AG04449 (cell line): ENCODE results near the gene MAIP1.

Experiments used
- CTCF ChIA-PET: fragments of 350-600 bp; formaldehyde crosslinking; extraction: SDS; loops from one replicate; lab custom pipeline; 2021; ENCODE audit warnings: antibody characterized with exemption; lab: Yijun Ruan, JAX
- POLR2A ChIA-PET: fragments of 400-600, 350-600 bp; formaldehyde crosslinking; extraction: SDS; loops from one replicate; lab custom pipeline; 2020; ENCODE audit warnings: antibody characterized with exemption, inconsistent platforms; lab: Yijun Ruan, JAX
- DNase-seq: peaks from one replicate; pipeline ENCODE4 v3.0.0-alpha.2; 2010; ENCODE audit warnings: low read depth, low spot score
- H3K4me3 ChIP-seq: 2 replicates; pipeline ENCODE4 v1.5.1; 2011; ENCODE audit warnings: low read depth, mild to moderate bottlenecking, control low read depth, low read length
- TF ChIP-seq, protein P1 (sequence below): IDR thresholded peaks from one replicate; pipeline ENCODE4 v1.5.1; 2011; ENCODE audit warnings: mild to moderate bottlenecking, moderate library complexity, low read length, control low read depth, inconsistent platforms; ENCODE audit not compliant: insufficient read depth; ENCODE audit errors: missing control alignments

Gene MAIP1

DNA sequence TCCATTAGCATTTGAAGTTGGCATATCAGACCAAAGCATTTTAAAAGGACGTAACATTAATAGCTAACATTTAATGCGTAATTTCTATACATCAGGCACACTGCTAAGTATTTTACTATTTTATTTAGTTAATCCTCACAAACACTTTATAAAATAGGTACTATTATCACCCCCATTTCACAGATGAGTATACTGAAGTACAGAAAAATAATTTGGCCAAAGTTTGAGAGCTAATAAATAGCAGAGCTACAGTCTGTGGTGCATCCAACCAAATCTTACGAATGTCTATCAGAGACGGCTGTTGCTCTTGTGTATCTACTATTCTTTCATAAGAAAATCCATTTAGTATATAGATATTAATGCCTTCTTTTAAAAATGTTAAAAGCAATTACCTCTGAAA lies 12.0 kb upstream of the MAIP1 start:
- CTCF ChIA-PET, result no interaction called here
- POLR2A ChIA-PET, result no interaction called here
- no peak overlapping the region for H3K4me3 ChIP-seq
- TF ChIP-seq, protein P1, sequence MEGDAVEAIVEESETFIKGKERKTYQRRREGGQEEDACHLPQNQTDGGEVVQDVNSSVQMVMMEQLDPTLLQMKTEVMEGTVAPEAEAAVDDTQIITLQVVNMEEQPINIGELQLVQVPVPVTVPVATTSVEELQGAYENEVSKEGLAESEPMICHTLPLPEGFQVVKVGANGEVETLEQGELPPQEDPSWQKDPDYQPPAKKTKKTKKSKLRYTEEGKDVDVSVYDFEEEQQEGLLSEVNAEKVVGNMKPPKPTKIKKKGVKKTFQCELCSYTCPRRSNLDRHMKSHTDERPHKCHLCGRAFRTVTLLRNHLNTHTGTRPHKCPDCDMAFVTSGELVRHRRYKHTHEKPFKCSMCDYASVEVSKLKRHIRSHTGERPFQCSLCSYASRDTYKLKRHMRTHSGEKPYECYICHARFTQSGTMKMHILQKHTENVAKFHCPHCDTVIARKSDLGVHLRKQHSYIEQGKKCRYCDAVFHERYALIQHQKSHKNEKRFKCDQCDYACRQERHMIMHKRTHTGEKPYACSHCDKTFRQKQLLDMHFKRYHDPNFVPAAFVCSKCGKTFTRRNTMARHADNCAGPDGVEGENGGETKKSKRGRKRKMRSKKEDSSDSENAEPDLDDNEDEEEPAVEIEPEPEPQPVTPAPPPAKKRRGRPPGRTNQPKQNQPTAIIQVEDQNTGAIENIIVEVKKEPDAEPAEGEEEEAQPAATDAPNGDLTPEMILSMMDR, result no peak
- DNase-seq, result no peak

DNA sequence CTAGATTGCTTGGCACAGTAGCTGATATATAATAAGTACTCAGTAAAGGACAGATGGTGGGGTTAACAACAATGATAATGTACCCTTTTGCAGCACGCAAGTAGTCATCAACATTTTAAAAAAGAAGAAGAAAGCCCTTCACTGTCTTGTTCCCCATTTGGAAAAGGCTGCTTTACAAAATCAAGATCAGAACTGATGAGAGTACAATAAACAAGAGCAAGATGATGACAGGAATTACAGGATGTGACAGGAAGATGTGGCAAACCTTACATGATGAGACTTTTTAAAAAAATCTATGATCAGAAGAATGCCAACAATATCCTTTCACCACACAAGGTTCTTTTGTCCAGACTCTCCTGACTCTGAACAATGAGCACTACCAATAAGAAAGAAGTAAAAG lies 9.2 kb upstream of the MAIP1 start:
- ChIA-PET POLR2A (no interaction called here), CTCF (interaction anchor here (1.0 kb wide), 1 partner anchor 9 kb away, joined by 4 read pairs; no protein-coding TSS in a partner anchor)
- no peak overlapping the region for H3K4me3 ChIP-seq
- TF ChIP-seq, protein P1, result no peak
- DNase-seq, result no peak

DNA sequence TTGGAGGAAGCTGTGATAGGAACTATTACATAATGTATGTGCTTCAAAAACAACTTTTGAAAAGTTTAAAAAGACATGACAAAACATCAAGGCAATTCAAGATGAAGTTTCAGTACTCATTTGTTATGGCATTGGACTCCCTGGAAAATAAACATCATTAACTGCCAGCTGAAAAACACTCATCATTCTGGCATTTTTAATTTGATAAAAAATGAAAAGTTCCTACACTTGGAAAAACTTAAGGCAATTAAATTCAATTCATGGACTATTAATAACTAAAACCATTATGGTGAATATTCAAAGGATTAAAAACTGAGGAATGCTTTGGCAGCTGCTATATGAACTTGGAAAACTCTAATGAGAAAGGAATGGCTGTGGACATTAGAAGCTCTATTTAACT lies 8.5 kb upstream of the MAIP1 start:
- ChIA-PET POLR2A (no interaction called here), CTCF (no interaction called here)
- H3K4me3 ChIP-seq, result no peak overlapping the region
- TF ChIP-seq, protein P1, result no peak
- no peak for DNase-seq

DNA sequence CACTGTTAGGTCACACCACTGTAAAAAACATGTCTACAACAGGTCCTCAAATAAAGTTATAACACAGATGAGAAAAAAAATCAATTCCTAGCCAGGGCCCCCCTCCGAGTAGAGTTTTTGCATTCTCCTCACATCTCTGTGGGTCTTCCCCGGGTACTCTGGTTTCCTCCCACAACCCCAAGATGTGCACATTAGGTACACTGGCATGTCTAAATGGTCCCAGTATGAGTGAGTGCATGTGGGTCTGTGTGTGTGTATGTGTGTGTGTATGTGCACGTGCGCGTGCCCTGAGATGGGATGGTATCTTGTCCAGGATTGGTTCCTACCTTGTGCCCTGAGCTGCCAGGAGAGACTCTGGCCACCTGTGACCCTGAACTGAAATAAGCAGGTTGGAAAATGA lies 5.0 kb upstream of the MAIP1 start:
- ChIA-PET POLR2A (no interaction called here), CTCF (interaction anchor here (1.3 kb wide), 1 partner anchor 10 kb away, joined by 8 read pairs; no protein-coding TSS in a partner anchor)
- TF ChIP-seq, protein P1, result no peak
- no peak overlapping the region for H3K4me3 ChIP-seq
- no peak for DNase-seq

DNA sequence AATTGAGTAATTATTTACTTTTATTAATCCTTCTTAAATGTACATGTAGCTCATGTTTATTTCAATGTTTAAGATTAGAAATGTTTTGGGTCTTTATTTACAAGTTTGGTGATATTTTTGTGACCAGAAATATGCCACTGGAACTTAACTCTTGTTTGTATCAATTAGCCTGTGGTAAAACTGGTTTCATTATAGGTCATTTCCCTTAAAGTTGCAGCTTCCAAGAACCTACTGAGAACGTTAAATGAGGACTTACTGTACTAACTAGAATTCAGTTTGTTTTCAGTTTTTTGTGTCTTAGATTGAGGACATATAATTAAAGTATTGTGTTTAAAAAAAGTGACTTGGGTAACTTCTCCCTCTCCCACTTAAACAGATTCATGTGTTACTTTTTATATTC lies 4.4 kb upstream of the MAIP1 start:
- H3K4me3 ChIP-seq, result no peak overlapping the region
- CTCF ChIA-PET, result interaction anchor here (1.3 kb wide), 1 partner anchor 10 kb away, joined by 8 read pairs; no protein-coding TSS in a partner anchor
- POLR2A ChIA-PET, result no interaction called here
- TF ChIP-seq, protein P1, result no peak
- no peak for DNase-seq

DNA sequence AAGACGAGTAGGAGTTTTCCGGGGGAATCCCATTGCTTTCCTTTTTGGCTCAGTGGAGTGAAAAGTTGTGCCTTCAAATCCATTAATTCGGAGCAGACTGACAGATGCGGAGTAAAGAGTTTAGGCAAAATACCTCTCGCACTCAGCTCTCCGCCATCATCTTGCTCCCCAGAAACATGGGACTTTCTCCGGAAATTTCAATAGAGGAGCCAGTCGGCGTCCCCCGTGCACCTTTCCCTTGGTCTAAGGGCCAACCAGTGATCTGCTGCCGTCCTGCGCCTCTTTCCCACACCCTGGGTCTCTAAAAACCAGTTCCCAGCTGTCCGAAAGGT lies 409 bp upstream of the MAIP1 start:
- ChIA-PET CTCF (no interaction called here), POLR2A (no interaction called here)
- no peak for DNase-seq
- H3K4me3 ChIP-seq, result peak overlapping the region; percentile 95
- TF ChIP-seq, protein P1, result no peak
